GM21381 (cell line): ENCODE results near the gene TEX101.
A peak's percentile ranks its signal among the peaks of the same experiment; 100 is the strongest.
"Not testable (repeated sequence)": the region's sequence is repeated elsewhere in the genome, so short reads cannot be mapped to it uniquely, and the experiment has no call there.

Source experiments
- ATAC-seq: cut with Tn5 transposase; IDR thresholded peaks from one replicate; pipeline ENCODE4 v1.9.1; 2021; ENCODE audit warnings: mild to moderate bottlenecking, moderate library complexity; ENCODE audit not compliant: unreplicated experiment

TEX101 gene

GRCh38 chr19:43416951-43417623, 2.4 kb downstream of the TEX101 start:
- ATAC-seq, result no peak

DNA sequence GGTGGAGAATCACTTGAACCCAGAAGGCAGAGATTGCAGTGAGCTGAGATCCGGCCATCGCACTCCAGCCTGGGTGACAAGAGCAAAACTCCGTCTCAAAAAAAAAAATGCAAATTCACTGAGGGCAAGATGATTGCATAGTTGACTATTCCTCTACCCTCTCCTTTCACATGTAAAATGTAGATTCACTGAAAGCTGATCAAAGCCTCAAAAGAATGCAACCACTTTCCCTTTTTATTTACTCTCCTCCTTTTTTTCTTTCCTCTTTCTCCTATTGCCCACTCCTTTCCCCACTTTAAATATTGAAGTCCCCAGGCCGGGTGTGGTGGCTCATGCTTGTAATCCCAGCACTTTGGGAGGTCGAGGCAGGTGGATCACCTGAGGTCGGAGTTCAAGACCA, 6.3 kb downstream of the TEX101 start:
- no peak for ATAC-seq

GRCh38 chr19:43422000-43422688, 7.5 kb downstream of the TEX101 start:
- ATAC-seq, result no peak

DNA sequence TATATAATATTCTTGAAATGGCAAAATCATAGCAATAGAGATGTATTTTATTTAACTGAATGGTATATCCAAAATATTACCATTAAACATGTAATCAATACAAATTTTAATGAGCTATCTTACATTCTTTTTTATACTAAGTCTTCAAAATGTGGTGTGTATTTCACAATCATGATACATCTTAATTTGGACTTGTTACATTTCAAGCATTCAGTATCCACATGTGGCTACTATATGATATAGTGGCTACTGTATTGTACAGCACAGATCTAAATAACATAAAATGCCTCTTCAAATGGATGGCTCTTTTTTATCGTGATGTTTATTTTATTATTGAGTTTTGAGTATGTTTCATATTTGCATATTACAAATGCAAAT, 8.0 kb downstream of the TEX101 start:
- ATAC-seq, result no peak

GRCh38 chr19:43423779-43424178, 9.1 kb downstream of the TEX101 start:
- ATAC-seq, result no peak

DNA sequence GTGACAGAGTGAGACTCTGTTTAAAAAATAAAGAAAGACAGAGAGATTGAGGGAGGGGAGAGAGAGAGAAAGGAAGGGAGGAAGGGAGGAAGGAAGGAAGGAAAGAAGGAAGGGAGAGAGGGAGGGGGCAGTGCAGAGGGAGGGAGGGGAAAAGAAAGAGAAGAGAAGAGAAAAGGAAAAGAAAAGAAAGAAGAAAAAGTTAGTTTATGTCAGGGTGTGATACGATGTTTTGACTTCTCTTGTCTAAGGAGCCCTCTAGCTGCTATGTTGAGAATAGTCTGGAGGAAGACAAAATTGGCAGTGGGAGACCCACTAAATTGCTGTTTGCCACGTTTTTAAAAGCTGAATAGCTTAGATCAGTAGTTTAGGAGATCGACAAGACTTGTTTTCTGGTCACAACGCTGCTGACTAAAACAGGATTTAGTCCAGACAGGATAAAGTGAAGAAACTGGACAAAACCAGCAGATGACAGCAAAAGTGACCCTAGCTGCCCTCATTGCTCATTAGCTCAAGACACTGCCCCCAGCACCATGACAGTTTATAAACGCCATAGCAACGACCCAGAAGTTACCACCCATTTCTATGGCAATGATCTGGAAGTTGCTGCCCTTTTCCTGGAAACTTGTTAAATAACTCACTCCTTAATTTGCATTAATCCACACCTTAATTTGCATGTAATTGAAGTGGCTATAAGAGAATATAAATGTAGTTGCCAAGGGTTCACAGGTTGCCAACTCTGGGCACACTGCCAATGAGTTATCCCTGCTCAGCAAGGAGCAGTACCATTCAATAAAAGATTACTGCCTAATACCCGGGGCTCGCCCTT, 11.1 kb downstream of the TEX101 start:
- no peak for ATAC-seq

GRCh38 chr19:43429395-43429794, 14.7 kb downstream of the TEX101 start:
- no peak for ATAC-seq

GRCh38 chr19:43430142-43430710, 15.5 kb downstream of the TEX101 start:
- ATAC-seq, result peak; percentile 55

DNA sequence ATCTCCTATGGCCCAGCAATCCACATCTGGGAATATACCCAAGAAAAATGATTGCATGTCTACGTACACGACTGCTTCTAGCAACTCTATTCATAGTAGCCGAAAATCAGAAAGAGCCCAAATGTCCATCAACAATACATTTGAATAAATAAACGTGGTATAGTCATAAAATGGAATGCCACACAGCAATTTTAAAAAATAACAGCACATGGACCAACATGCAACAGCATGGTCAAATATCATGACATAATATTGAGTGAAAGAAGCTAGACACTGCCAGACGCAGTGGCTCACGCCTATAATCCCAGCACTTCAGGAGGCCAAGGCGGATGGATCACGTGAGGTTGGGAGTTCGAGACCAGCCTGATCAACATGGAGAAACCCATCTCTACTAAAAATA, 16.3 kb downstream of the TEX101 start:
- no peak for ATAC-seq

GRCh38 chr19:43433358-43433673, 18.6 kb downstream of the TEX101 start:
- no peak for ATAC-seq

GRCh38 chr19:43433689-43434088, 19.0 kb downstream of the TEX101 start:
- ATAC-seq, result no peak

DNA sequence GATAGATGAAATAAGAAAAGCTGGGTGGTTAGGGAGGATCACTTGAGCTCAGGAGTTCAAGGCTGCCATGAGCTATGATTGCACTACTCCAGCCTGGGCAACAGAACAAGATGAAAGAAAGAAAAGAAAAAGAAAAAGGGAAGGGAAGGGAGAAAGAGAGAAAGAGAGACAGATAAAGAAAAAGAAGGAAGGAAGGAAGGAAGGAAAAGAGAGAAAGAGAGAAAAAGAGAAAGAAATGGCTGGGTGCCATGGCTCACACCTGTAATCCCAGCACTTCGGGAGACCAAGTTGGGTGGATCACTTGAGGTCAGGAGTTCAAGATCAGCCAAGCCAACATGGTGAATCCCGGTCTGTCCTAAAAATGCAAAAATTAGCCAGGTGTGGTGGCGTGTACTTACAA, 21.1 kb downstream of the TEX101 start:
- no peak for ATAC-seq

DNA sequence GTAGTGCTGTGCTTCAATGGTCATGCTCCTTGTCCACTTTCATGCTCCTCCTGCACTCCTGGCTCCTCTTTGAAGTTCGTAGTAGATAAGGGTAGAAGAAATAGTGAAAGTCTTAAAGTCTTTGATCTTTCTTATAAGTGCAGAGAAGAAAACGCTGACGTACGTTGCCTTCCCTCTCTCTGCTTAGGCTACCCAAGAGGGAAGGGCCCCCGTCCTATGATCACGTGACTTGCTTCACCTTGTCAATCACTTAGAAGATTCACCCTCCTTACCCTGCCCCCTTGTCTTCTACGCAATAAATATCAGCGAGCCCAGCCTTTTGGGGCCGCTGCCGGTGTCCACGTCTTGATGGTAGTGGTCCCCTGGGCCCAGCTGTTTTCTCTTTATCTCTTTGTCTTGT, 22.6 kb downstream of the TEX101 start:
- ATAC-seq, result not testable (repeated sequence)

- no peak for ATAC-seq
Observed at GRCh38 chr19:43437712-43438111, 23.0 kb downstream of the TEX101 start.

- no peak for ATAC-seq
Observed at GRCh38 chr19:43438291-43439031, 23.8 kb downstream of the TEX101 start.

DNA sequence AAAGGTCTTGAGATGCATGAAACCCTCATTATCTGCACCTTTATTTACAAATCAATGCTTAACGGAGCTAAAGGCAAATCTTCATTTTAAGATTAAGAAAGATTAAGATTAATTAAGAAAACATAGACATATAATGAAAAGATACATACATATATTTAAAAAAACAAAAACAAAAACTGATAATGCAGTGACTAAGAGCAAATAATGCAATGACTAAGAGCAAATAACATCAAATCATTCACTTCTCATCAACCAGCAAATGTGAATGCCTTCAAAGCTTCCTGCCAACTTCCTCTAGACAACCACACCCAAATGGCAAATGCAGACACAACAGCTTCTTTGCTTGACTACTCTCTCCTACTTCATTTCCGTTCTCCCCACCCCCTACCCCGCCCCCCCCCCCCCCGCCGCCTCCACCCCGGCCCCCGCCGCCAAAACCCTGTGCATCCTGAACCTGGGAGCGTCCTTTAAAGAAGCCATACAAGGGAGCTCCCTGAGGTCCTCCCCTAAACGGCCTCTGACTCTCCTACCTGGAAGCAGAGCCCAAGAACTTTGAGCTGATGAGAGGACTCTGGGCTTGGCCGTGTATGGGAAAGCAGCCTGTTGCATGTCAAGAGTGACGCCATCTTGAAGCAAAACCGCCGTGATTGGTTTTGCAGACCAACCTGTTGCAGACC, 24.5 kb downstream of the TEX101 start:
- no peak for ATAC-seq

DNA sequence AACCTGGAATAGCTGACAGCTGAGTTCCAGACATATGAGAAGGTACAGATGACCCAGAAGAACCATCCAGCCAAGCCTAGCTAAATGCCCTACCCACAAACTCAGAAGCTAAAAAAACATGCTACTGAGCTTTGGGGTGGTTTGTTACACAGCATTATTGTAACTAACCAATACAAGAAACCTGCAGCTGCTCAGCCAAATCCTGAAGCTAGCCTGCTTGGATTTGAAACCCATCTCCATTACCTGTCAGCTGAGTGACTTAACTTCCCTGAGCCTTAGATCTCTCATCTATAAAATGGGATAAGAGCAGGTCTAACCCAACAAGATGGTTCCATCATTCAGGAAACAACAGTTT, 25.0 kb downstream of the TEX101 start:
- no peak for ATAC-seq

GRCh38 chr19:43441716-43442115, 27.0 kb downstream of the TEX101 start:
- no peak for ATAC-seq

DNA sequence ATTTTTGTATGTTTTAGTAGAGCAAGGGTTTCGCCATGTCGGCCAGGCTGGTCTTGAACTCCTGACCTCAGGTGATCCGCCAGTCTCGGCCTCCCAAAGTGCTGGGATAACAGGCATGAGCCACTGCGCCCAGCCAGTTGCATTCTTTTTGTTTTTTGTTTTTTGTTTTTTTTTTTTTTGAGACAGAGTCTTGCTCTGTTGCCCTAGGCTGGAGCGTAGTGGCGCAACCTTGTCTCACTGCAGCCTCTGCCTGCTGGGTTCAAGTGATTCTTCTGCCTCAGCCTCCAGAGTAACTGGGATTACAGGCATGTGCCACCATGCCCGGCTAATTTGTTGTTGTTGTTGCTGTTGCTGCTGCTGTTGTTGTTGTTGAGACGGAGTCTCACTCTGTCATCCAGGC, 29.4 kb downstream of the TEX101 start:
- ATAC-seq, result not testable (repeated sequence)

- ATAC-seq, result no peak
Observed at GRCh38 chr19:43444531-43445287, 30.0 kb downstream of the TEX101 start.
